Epidermal melanocyte (primary cell): Measurements from ENCODE around the gene ZNF839.
"Not testable (repeated sequence)": the region's sequence is repeated elsewhere in the genome, so short reads cannot be mapped to it uniquely, and the experiment has no call there.

Experiments
- DNase-seq: peaks from one replicate; pipeline ENCODE4 v3.0.0; 2011; ENCODE audit warnings: low spot score; ENCODE audit not compliant: insufficient read length

ZNF839 gene

DNA sequence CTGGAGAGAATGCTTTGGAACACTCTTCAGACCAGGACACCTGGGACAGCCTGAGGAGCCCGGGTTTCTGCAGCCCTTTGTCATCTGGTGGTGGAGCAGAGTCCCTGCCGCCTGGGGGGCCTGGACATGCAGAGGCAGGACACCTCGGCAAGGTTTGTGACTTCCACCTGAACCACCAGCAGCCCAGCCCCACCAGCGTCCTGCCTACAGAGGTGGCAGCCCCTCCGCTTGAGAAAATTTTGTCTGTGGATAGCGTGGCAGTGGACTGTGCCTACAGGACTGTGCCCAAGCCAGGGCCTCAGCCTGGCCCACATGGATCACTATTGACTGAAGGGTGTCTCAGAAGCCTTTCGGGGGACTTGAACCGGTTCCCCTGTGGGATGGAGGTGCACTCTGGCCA lies 22.0 kb downstream of the ZNF839 start:
- no peak for DNase-seq

GRCh38 chr14:102342238-102342637 lies 22.7 kb downstream of the ZNF839 start:
- DNase-seq: no peak

DNA sequence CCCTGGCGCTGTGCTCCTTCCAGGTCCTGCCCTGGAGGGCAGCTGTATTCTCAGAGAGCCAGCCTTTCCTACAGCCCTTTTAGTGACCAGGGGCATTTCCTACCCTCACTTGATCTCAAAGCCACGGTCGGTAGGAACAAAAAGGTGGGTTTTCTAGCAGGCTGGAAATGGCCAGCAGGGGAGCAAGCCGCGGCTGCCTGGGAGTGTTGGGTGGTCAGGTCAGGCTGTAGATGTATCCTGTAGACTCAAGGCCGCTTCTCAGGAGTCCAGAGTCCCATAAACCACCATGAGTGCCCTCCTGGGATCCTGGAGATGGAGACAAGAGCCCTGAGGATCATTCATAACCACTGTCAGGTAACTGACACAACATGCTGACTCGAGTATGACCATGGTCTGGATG lies 24.5 kb downstream of the ZNF839 start:
- DNase-seq: no peak

GRCh38 chr14:102344485-102344884 lies 24.9 kb downstream of the ZNF839 start:
- peak; percentile 46 for DNase-seq

- DNase-seq: no peak
Observed at GRCh38 chr14:102345232-102345631, 25.7 kb downstream of the ZNF839 start.

DNA sequence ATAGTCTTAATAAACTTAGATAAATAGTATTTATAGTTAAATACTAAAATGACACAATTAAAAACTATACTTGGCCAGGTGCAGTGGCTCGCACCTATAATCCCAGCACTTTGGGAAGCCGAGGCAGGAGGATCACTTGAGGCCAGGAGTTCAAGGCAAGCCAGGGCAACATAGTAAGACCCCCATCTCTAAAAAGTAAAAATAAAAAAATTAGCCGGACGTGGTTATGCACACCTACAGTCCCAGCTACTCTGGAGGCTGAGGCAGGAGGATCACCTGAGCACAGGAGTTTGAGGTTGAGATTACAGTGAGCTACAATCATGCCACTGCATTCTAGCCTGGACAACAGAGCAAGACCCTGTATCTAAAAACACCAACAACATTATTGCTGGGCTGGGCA lies 27.1 kb downstream of the ZNF839 start:
- DNase-seq: no peak

DNA sequence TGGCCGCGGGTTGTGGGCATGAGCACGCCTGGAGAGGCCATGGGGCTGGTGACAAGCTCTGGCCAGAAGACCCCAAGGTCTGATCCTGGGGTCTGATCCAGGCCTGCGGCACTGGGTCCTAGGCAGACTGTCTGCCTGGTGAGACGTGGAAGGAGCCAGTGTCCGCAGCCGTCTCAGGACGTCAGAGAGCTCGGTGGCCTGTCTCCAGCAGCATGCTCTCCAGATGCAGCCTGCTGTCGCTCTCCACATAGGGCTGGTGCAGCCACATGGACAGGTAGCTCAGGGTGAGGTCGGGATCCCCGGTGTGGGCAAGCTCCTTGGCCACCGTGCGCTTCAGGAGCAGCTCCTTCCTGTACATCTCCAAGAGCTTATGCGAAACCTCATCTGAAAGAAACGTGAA lies 28.8 kb downstream of the ZNF839 start:
- DNase-seq: no peak

- no peak for DNase-seq
Observed at GRCh38 chr14:102351023-102351422, 31.5 kb downstream of the ZNF839 start.

DNA sequence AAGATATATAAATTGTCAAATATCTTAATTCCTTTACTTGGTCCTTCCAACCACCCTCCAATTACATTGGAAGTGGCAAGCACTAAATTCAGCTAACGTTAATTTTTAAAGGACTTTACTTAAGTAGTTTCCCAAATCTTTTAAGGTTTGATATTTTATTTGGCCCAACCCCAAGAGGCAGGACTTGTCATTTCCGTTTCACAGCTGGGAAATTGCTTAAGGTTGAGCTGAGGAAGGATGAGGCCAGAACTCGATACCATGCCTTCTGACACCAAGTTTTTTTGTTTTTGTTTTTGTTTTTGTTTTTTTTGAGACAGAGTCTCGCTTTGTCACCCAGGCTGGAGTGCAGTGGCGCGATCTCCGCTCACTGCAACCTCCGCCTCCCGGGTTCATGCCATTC lies 32.0 kb downstream of the ZNF839 start:
- DNase-seq: not testable (repeated sequence)

DNA sequence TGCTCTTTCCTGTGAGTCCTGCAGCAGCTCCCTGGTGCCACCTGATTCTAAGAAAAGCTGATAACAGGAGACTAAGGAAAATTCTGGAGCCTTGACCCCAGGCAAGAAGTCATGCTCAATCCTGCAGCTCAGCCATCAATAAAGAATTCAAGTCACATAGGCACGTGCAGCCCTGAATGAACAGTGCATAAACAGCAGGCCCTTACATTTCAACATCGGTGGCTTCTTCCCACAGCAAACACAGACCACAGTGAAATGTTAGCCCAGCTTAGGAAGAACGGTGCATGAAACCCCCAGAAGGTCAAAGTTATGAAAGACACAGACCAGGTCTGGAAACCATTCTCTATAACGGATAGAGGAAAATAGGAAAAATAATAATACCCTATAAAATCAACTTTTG lies 32.7 kb downstream of the ZNF839 start:
- DNase-seq: no peak

DNA sequence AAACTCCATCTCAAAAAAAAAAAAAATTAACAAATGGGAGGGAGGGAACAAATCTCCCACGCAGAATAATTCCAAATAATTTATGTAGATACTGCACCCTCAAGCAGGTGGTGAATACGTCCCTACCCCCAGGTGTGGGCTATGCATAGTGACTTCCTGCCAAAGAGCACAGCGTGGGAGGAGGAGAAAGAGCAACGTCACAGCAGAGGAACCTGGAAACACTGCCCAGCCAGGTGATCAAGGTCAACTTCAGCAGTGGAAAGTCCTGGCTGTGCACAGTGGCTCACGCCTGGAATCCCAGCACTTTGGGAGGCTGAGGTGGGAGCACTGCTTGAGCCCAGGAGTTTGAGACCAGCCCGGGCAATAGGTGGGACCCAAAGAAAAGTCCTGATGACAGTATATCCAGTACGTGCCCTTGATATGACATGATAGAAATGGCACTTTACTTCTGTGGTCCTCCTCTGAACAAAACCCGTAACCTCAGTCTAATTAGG lies 33.6 kb downstream of the ZNF839 start:
- DNase-seq: no peak

- DNase-seq: no peak
Observed at GRCh38 chr14:102356280-102356679, 36.7 kb downstream of the ZNF839 start.

DNA sequence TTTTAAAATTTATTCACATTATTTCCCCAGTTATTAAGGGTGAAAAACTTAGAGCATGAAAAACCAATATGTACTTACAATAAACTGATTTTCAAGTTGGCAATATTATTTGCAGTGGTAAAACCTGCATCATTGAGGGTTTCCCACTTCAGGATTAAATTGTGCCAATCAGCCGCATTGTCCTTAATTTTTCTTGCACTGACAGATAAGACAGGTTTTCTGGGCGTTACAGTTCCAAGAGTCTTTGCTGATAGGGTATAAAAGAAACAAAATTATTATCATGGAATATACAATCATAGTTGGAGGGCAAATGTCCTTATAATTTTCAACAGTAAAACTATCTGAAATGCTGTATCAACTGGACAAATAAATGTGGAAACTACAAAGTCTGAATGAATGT lies 39.8 kb downstream of the ZNF839 start:
- no peak for DNase-seq

DNA sequence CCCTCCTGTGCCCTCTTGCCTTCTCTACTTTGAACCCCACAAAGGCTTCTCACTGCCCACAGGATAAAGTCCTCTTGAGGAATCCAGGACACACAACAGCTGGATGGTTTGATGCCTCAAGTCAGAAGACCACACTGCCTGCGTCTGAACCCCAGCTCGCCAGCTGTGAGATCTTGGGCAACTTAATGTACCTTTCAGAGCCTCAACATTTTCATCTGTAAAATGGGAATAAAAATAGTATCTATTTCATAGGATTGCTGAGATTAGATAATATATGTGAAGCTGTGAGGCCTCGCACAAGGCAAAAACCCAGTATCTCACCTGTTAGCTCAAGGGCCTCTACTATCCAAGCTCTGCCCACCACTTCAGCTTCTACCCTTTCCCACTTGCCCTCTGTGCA lies 40.8 kb downstream of the ZNF839 start:
- no peak for DNase-seq

- no peak for DNase-seq
Observed at GRCh38 chr14:102362084-102362483, 42.5 kb downstream of the ZNF839 start.

GRCh38 chr14:102362545-102363181 lies 43.1 kb downstream of the ZNF839 start, which contains the start of the genes CINP and TECPR2:
CINP (minus strand) TSS chr14:102362890; CDS start chr14:102362851, 39 bp downstream.
TECPR2 (plus strand) TSS chr14:102362941; CDS start chr14:102376722, 13,781 bp downstream.
- peak; percentile 85 for DNase-seq

DNA sequence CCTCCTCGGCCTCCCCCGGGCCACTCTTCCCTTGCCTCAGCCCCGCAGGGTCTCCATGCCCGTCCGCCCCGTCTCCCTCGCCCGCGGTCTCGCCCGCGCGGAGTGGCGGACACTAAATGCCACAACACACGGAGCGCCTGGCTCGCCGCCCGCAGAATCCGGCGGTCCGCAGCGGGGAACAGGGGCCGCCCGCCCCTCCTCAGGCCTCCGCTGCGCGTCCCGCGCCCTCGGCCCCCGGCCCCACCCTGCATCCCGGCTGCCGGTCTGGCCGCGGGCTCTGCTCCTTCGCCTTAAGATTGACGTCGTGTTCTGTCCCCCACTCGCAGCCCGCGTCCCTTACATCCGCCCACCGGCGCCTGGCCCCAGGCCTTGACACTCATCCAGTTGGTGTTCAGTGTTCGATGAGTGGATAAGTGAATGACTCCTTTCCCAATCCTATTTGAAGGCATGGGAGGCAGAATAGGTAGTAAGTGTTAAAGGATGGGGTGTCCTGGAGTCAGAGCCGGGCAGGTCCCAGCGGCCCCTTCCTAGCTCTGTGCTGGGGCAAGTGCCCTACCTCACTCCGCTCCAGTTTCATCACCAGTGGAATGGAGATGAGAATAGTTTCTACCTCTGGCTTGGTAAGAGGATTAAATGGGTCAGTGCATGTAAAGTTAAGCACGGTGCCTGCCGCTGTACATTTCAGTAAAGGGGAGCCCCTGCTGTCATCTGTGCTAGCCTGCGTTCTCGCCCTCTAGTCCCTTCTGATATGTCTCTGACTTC lies 43.8 kb downstream of the ZNF839 start:
- no peak for DNase-seq

- no peak for DNase-seq
Observed at GRCh38 chr14:102370305-102370809, 50.8 kb downstream of the ZNF839 start.

- DNase-seq: no peak
Observed at GRCh38 chr14:102371361-102371760, 51.8 kb downstream of the ZNF839 start.

DNA sequence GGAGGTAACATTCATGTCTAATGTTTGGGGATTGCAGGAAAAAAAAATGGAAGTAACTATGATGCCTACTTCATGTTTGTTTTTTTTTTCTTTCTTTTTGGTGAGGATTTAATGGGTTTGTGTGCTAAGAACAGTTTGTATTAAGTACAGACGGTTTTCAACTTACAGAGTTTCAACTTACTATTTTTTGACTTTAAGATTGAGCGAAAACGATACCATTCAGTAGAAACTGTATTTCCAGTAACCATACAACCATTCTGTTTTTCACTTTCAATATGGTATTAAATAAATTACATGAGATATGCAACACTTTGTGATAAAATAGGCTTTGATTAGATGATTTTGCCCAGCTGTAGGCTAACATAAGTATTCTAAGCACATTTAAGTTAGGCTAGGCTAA lies 53.6 kb downstream of the ZNF839 start:
- no peak for DNase-seq

- no peak for DNase-seq
Observed at GRCh38 chr14:102374264-102374663, 54.7 kb downstream of the ZNF839 start.

- no peak for DNase-seq
Observed at GRCh38 chr14:102375119-102375518, 55.6 kb downstream of the ZNF839 start.

DNA sequence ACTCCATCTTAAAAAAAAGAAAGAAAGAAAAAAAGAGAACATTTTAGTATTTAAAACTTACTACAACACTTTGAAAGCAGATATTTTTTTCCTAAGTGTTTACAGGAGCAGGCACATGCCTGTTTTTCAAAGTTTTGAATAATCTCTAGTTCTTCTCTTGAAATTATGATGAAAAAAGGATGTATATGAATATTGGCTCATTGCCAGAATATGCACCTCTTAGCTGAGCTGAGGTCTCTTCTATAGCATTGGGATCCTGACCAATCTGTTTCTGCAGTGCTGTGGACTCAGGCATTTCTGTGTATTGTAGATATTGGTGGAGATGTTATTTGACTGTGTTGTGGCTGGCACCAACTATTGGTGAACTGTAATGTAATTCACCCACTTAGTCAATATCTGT lies 58.1 kb downstream of the ZNF839 start:
- DNase-seq: no peak
